Neutrophil (primary cell): ENCODE data around the gene SLX4IP.

Source experiments
- H3K27ac ChIP-seq: fragments of 200-600 bp; sonication (generic); 2 replicates; pipeline ENCODE4 v1.5.1; 2016; ENCODE audit warnings: mild to moderate bottlenecking, moderate library complexity
- H3K27me3 ChIP-seq: fragments of 200-600 bp; sonication (generic); 2 replicates; pipeline ENCODE4 v1.6.0; 2016; ENCODE audit warnings: mild to moderate bottlenecking
- H3K36me3 ChIP-seq: fragments of 200-600 bp; sonication (generic); 2 replicates; pipeline ENCODE4 v1.5.1; 2017
- H3K4me1 ChIP-seq, 2 experiments: fragments of 200-600 bp in 1 of 2; sonication (generic) in 1 of 2; 1 replicate in 1 of 2; 2 replicates in 1 of 2; pipeline versions ENCODE4 v1.5.1 to v1.6.1; 2013 to 2016; ENCODE audit warnings: low read depth in 1 of 2, low read length in 1 of 2, mild to moderate bottlenecking in 1 of 2, moderate library complexity in 1 of 2; ENCODE audit not compliant: control insufficient read depth in 1 of 2, insufficient read depth in 1 of 2
- H3K4me3 ChIP-seq, 2 experiments: fragments of 200-600 bp in 1 of 2; sonication (generic) in 1 of 2; 1 replicate in 1 of 2; 2 replicates in 1 of 2; pipeline ENCODE4 v1.5.1; 2013 to 2016; ENCODE audit warnings: low read depth in 1 of 2, low read length in 1 of 2, mild to moderate bottlenecking in 1 of 2, moderate library complexity in 1 of 2
- H3K9me3 ChIP-seq: fragments of 200-600 bp; sonication (generic); 2 replicates; pipeline ENCODE4 v1.5.1; 2016
- CTCF ChIP-seq: fragments of 200-600 bp; sonication (generic); IDR thresholded peaks from 2 replicates; pipeline ENCODE4 v1.5.1; 2016; ENCODE audit warnings: antibody characterized with exemption

SLX4IP gene

GRCh38 chr20:10504994-10505730 is 70.1 kb downstream of the SLX4IP start:
- peaks cover 72 to 98% of the 10 kb centered on the region in 2 experiments for H3K4me1 ChIP-seq
- no peaks in the 10 kb centered on the region for H3K9me3 ChIP-seq
- TF ChIP-seq CTCF = no peak
- peak overlapping the region; percentile 93 for H3K27ac ChIP-seq
- H3K36me3 ChIP-seq = no peaks in the 10 kb centered on the region
- H3K4me3 ChIP-seq = peak overlapping the region; percentile 40 to 41
- no peaks in the 10 kb centered on the region for H3K27me3 ChIP-seq

DNA sequence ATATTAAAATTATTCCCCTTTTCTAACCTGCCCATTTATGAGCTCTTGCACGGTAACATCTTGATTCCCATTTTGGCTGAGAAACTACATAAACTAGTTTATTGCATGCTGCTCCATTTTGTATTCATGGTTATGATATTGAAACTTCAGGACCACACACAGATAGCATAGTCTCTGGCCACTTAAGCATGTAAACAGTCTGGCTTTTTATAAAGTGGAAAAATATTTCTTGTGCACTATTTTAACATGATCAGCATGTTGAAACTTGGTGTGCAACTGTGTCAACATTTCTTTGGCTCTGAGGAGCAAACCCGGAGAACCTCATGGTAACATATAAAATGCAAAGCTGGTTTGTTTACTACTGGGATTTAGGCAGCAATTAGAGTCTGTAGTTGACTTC is 70.7 kb downstream of the SLX4IP start:
- H3K27ac ChIP-seq = peak overlapping the region; percentile 93
- H3K4me3 ChIP-seq = peak overlapping the region; percentile 40 to 41
- H3K4me1 ChIP-seq = peaks cover 71 to 98% of the 10 kb centered on the region in 2 experiments

GRCh38 chr20:10507052-10507451 is 71.9 kb downstream of the SLX4IP start:
- no peaks in the 10 kb centered on the region for H3K9me3 ChIP-seq
- H3K36me3 ChIP-seq = no peaks in the 10 kb centered on the region
- no peaks in the 10 kb centered on the region for H3K27me3 ChIP-seq
- H3K27ac ChIP-seq = peak overlapping the region; percentile 93
- no peak overlapping the region for H3K4me3 ChIP-seq
- no peak for TF ChIP-seq CTCF
- peaks cover 71 to 98% of the 10 kb centered on the region in 2 experiments for H3K4me1 ChIP-seq

More for the DNA sequence above, 70.7 kb downstream of the SLX4IP start:
- TF ChIP-seq CTCF = no peak
- Histone ChIP-seq H3K27me3 (no peaks in the 10 kb centered on the region), H3K9me3 (no peaks in the 10 kb centered on the region), H3K36me3 (no peaks in the 10 kb centered on the region)

GRCh38 chr20:10508060-10508459 is 73.0 kb downstream of the SLX4IP start:
- Histone ChIP-seq H3K9me3 (no peaks in the 10 kb centered on the region), H3K27ac (peak overlapping the region; percentile 14), H3K4me1 (peaks cover 71 to 97% of the 10 kb centered on the region in 2 experiments), H3K36me3 (no peaks in the 10 kb centered on the region), H3K4me3 (no peak overlapping the region), H3K27me3 (no peaks in the 10 kb centered on the region)
- no peak for TF ChIP-seq CTCF

DNA sequence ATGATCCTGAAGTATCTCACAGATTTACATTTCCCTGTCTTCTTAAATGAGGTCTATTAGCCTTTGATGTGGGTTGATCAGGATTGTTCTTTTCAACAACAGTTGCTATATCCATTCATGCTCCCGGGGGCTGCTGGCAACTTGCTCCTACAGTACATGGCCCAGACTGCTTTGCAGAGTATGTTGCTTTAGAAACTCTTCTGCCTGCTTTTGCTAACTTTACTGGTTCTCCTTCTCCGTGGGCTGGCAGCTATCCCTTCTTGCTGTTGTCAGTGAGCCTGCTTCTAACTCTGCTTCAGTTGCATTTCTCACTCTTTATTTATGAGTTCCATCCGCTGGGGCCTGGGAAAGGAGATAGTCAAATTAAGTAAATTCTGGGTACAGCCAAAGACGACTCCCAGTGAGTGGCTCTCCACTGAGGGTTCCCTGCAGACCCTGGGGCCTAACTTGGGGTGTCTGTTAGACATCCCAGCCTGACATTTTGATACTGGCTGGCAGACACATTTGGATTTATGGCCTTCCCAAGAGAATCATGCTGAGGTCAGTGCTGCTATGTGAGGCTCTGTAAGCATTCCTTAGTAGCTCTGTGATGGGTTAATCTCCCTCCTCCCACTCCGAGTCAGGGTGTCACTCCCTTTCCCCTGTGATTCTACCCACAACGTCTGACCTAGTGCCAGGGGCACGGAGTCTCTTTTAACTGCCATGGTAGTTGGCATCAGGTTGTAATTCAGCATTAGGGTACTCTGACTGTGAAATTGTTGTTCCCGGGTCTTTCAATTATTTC is 73.6 kb downstream of the SLX4IP start:
- TF ChIP-seq CTCF = no peak
- peak overlapping the region; percentile 64 for H3K27ac ChIP-seq
- no peak overlapping the region for H3K4me3 ChIP-seq
- no peaks in the 10 kb centered on the region for H3K36me3 ChIP-seq
- no peaks in the 10 kb centered on the region for H3K27me3 ChIP-seq
- no peaks in the 10 kb centered on the region for H3K9me3 ChIP-seq
- H3K4me1 ChIP-seq = peaks cover 72 to 97% of the 10 kb centered on the region in 2 experiments
